SJSA1 (cell line): ENCODE measurements around the gene BBX. TPM values are rescaled to one million over a fixed set of nuclear protein-coding genes. Genes with fewer than 3 reads are reported as not detected.
"Not testable (repeated sequence)": the region's sequence is repeated elsewhere in the genome, so short reads cannot be mapped to it uniquely, and the experiment has no call there.

ENCODE experiments used
- DNase-seq, 2 experiments: peaks; one replicate each; pipeline ENCODE4 v3.0.0-alpha.2; 2015 to 2020; ENCODE audit warnings: low spot score in 2 of 2, low read depth in 1 of 2
- H3K27ac ChIP-seq: fragments of 250-450 bp; sonication (Bioruptor Pico); 2 replicates; pipeline ENCODE4 v1.5.1; 2020; ENCODE audit warnings: mild to moderate bottlenecking, moderate library complexity
- H3K27me3 ChIP-seq: fragments of 250-450 bp; sonication (Bioruptor Pico); replicated peaks from 2 replicates; pipeline ENCODE4 v1.5.1; 2020; ENCODE audit warnings: mild to moderate bottlenecking, moderate library complexity
- H3K36me3 ChIP-seq: fragments of 250-450 bp; sonication (Bioruptor Pico); 2 replicates; pipeline ENCODE4 v1.5.1; 2020; ENCODE audit warnings: mild to moderate bottlenecking
- H3K4me1 ChIP-seq: fragments of 250-450 bp; sonication (Bioruptor Pico); replicated peaks from 2 replicates; pipeline ENCODE4 v1.6.1; 2021; ENCODE audit warnings: mild to moderate bottlenecking
- H3K4me3 ChIP-seq: fragments of 250-450 bp; sonication (Bioruptor Pico); 2 replicates; pipeline ENCODE4 v1.5.1; 2020; ENCODE audit warnings: mild to moderate bottlenecking
- H3K9me3 ChIP-seq: fragments of 250-450 bp; sonication (Bioruptor Pico); replicated peaks from 2 replicates; pipeline ENCODE4 v1.5.1; 2020; ENCODE audit warnings: mild to moderate bottlenecking
- total RNA-seq: library from RNA; depleted of rRNA; stranded (reverse); fragments of >200 nt; shearing (Covaris generic); gene quantifications from 2 replicates; pipeline ENCODE4 v1.2.3, GENCODE V29; 2014

The BBX gene
- total RNA-seq, 1 experiment from 2014 or later: 42.0 TPM

DNA sequence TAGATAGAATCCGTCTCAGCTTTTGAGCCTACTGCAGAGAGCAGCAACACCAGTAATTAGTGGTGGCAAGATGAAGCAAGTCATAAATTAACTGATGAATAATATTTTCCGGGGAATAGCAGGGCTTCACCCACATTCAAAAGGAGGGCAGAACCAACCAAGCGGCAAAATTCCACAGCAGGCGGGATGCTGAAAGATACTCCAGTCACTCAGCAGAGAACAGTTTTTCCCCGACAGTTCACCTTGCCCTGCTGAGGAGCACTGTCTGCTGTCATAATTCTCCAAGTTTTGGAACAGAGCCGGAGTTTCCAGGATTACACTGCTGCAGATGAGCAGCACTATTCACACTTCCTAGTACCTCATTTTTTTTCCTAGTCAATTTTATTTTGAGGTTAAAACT, 293.3 kb downstream of the BBX start:
- H3K27me3 ChIP-seq: peaks cover 6% of the 10 kb centered on the region; the same call in 1 of the 2 replicates
- H3K36me3 ChIP-seq: no peaks in the 10 kb centered on the region
- H3K9me3 ChIP-seq: no peaks in the 10 kb centered on the region
- H3K4me3 ChIP-seq: no peak overlapping the region
- H3K27ac ChIP-seq: no peak overlapping the region
- no peak for DNase-seq
- no peaks in the 10 kb centered on the region for H3K4me1 ChIP-seq

GRCh38 chr3:107817076-107817475, 294.3 kb downstream of the BBX start:
- Histone ChIP-seq H3K36me3 (no peaks in the 10 kb centered on the region), H3K27me3 (peaks cover 6% of the 10 kb centered on the region; the same call in 1 of the 2 replicates), H3K4me1 (no peaks in the 10 kb centered on the region), H3K27ac (no peak overlapping the region), H3K4me3 (no peak overlapping the region), H3K9me3 (no peaks in the 10 kb centered on the region)
- DNase-seq: no peak

- no peak for DNase-seq
- Histone ChIP-seq H3K4me3 (no peak overlapping the region), H3K36me3 (no peaks in the 10 kb centered on the region), H3K9me3 (no peaks in the 10 kb centered on the region), H3K4me1 (no peaks in the 10 kb centered on the region), H3K27me3 (peaks cover 6% of the 10 kb centered on the region; the same call in 1 of the 2 replicates), H3K27ac (no peak overlapping the region)
Observed at GRCh38 chr3:107818025-107818424, 295.3 kb downstream of the BBX start.

- DNase-seq: no peak
- no peaks in the 10 kb centered on the region for H3K36me3 ChIP-seq
- no peaks in the 10 kb centered on the region for H3K9me3 ChIP-seq
- no peak overlapping the region for H3K27ac ChIP-seq
- H3K27me3 ChIP-seq: peaks cover 6% of the 10 kb centered on the region; the same call in 1 of the 2 replicates
- H3K4me1 ChIP-seq: no peaks in the 10 kb centered on the region
- H3K4me3 ChIP-seq: no peak overlapping the region
Observed at GRCh38 chr3:107819656-107820055, 296.9 kb downstream of the BBX start.

DNA sequence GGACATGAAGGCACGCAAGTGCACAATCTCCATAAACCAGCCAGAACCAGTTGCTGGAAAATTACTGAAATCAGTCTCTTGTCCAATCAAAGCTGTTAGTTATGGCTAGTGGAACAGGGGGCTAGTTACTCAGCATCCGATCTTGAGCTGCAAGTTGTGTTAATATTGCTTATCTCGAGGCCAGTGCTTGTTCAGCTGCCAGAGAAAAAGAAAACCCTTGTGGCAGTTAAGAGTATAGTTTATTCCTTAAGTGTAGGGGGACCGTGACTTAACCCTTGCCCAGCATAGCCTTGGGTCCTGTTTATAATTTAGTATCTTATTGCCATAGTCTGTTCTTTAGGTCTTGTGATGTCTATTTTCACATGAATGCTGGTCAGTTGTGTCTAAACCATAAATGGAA, 299.5 kb downstream of the BBX start:
- H3K27me3 ChIP-seq: peaks cover 6% of the 10 kb centered on the region; the same call in 1 of the 2 replicates
- no peaks in the 10 kb centered on the region for H3K9me3 ChIP-seq
- no peaks in the 10 kb centered on the region for H3K36me3 ChIP-seq
- no peak for DNase-seq
- no peak overlapping the region for H3K27ac ChIP-seq
- H3K4me3 ChIP-seq: no peak overlapping the region
- no peaks in the 10 kb centered on the region for H3K4me1 ChIP-seq

GRCh38 chr3:107824822-107825371, 302.1 kb downstream of the BBX start:
- Histone ChIP-seq H3K27ac (no peak overlapping the region), H3K9me3 (no peaks in the 10 kb centered on the region), H3K36me3 (no peaks in the 10 kb centered on the region), H3K4me1 (no peaks in the 10 kb centered on the region), H3K27me3 (no peaks in the 10 kb centered on the region), H3K4me3 (no peak overlapping the region)
- no peak for DNase-seq

GRCh38 chr3:107825556-107825955, 302.8 kb downstream of the BBX start:
- Histone ChIP-seq H3K27ac (no peak overlapping the region), H3K9me3 (no peaks in the 10 kb centered on the region), H3K36me3 (no peaks in the 10 kb centered on the region), H3K27me3 (no peaks in the 10 kb centered on the region), H3K4me3 (no peak overlapping the region), H3K4me1 (no peaks in the 10 kb centered on the region)
- no peak for DNase-seq

DNA sequence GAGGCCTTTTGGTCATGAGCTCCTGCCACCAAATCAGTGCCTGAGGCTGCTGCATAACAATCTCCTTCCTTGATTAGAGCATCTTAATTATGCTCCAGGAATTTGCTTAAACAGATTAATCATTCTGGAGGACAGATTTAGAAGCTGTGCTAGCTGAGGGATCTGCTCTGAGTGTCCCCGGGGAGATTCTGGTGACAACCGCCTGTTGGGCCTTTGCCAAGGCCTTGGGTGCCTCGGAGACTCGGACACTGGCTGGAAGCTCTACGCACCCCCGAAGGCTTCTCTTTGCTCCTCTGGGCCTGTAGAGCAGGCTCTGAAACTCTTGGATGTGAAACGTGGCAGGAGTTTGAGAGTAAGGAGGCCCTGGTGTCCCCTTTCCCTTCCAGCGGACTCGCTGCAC, 304.0 kb downstream of the BBX start:
- no peaks in the 10 kb centered on the region for H3K36me3 ChIP-seq
- no peaks in the 10 kb centered on the region for H3K4me1 ChIP-seq
- no peak overlapping the region for H3K27ac ChIP-seq
- H3K4me3 ChIP-seq: no peak overlapping the region
- DNase-seq: no peak
- no peaks in the 10 kb centered on the region for H3K9me3 ChIP-seq
- H3K27me3 ChIP-seq: no peaks in the 10 kb centered on the region

- no peak for DNase-seq
- no peak overlapping the region for H3K27ac ChIP-seq
- no peak overlapping the region for H3K4me3 ChIP-seq
- H3K9me3 ChIP-seq: no peaks in the 10 kb centered on the region
- H3K27me3 ChIP-seq: no peaks in the 10 kb centered on the region
- no peaks in the 10 kb centered on the region for H3K36me3 ChIP-seq
- no peaks in the 10 kb centered on the region for H3K4me1 ChIP-seq
Observed at GRCh38 chr3:107829185-107829584, 306.4 kb downstream of the BBX start.

DNA sequence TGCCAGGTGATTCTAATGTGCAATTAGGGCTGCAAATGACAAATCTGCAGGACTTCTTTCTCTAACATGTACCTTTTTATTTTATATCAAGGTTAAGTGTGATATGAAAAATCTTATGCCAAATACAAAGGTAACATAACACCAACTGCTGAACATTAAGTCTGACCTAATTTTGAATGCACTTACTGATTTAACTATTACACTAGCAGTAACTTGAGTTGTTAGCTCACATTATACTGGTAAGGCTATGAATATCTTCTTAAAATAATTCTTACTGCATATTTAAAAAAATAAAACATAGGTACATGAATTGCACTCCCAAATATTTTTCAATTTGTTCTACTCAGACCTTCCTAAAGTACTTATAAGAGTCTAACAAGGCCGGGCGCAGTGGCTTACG, 308.8 kb downstream of the BBX start:
- Histone ChIP-seq H3K27me3 (no peaks in the 10 kb centered on the region), H3K9me3 (no peaks in the 10 kb centered on the region), H3K4me3 (no peak overlapping the region), H3K4me1 (no peaks in the 10 kb centered on the region), H3K36me3 (no peaks in the 10 kb centered on the region), H3K27ac (no peak overlapping the region)
- no peak for DNase-seq

DNA sequence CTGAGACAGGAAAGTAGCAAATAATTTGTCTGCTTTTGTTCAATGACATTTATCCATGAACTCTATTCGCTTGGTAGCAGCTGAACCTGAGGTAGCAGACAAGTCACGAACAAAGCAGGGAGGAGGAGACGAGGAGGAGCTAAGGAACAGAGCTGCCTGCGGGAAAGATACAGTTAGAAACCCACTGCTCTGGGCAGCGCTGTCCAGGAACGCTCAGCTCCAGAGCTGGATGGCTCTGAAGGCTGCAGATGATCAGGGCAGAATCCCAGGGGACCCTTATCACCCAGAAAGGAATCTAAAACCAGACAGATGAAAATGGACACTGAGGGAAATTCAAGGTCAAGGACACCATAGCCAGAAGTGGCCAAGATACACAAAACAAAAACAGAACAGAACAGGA, 310.3 kb downstream of the BBX start:
- no peaks in the 10 kb centered on the region for H3K9me3 ChIP-seq
- H3K4me3 ChIP-seq: no peak overlapping the region
- no peaks in the 10 kb centered on the region for H3K27me3 ChIP-seq
- H3K4me1 ChIP-seq: no peaks in the 10 kb centered on the region
- DNase-seq: no peak
- no peaks in the 10 kb centered on the region for H3K36me3 ChIP-seq
- H3K27ac ChIP-seq: no peak overlapping the region

- no peak overlapping the region for H3K27ac ChIP-seq
- H3K27me3 ChIP-seq: no peaks in the 10 kb centered on the region
- H3K4me3 ChIP-seq: no peak overlapping the region
- H3K9me3 ChIP-seq: no peaks in the 10 kb centered on the region
- H3K4me1 ChIP-seq: no peaks in the 10 kb centered on the region
- H3K36me3 ChIP-seq: no peaks in the 10 kb centered on the region
- DNase-seq: no peak
Observed at GRCh38 chr3:107833722-107834416, 311.1 kb downstream of the BBX start.

- not testable (repeated sequence) for H3K27me3 ChIP-seq, H3K36me3 ChIP-seq, H3K9me3 ChIP-seq, DNase-seq, H3K4me1 ChIP-seq, H3K27ac ChIP-seq, H3K4me3 ChIP-seq
Observed at GRCh38 chr3:107835001-107835400, 312.2 kb downstream of the BBX start.

DNA sequence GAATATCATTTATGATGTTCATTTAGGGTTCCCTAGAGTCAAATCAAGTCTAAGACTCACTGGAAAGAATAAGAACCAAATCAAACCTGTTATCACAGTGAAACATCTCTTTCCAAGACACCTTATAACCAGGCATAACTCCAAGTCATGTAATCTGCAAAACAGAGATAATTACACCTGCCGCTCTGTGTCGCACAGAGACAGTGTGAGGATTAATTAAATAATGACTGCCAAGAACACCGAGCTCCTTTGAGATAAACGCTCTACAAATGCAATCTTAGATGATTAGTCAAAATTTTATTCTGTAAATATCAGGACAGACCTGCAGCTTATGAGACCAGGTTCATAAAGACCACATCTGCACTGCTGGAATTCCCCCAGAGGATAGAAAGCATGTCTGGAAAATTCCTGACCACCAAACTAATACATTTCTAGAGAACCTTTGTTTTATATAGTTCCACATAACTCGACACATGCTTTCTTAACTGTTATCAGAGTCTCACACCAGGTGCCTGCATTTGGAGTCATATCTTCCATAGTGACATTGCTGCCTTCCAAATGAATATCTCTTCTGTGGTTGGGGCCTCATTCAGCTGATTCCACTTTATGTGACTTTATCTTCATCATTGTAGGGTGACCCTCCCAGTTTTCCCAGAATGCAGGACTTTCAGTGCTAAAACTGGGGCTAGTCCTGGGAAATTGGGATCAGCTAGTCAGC, 315.3 kb downstream of the BBX start:
- H3K27me3 ChIP-seq: no peaks in the 10 kb centered on the region
- H3K9me3 ChIP-seq: no peaks in the 10 kb centered on the region
- H3K4me1 ChIP-seq: no peaks in the 10 kb centered on the region
- no peak overlapping the region for H3K27ac ChIP-seq
- no peaks in the 10 kb centered on the region for H3K36me3 ChIP-seq
- H3K4me3 ChIP-seq: no peak overlapping the region
- DNase-seq: no peak
